NCI-H1417 (cell line): Measurements from ENCODE around the gene SMYD1.
A peak's percentile ranks its signal among the peaks of the same experiment; 100 is the strongest.

Experiments
- DNase-seq, 3 experiments: peaks; one replicate each; lab custom pipeline; 2025; lab: John Stamatoyannopoulos, UW

Gene SMYD1

GRCh38 chr2:88055371-88056128, 12.1 kb upstream of the SMYD1 start, which contains the start of gene KRCC1:
TSS of gene KRCC1 (minus strand) at chr2:88055783. CDS start at chr2:88028563, 27,220 bp downstream.
- peak; percentile 85 to 93 (median 92) for DNase-seq

- no peak for DNase-seq
Measured at GRCh38 chr2:88057437-88057844, 10.2 kb upstream of the SMYD1 start.

- DNase-seq: no peak
Measured at GRCh38 chr2:88058191-88058590, 9.4 kb upstream of the SMYD1 start.

- peak; percentile 4 to 51 (median 32) for DNase-seq
Measured at GRCh38 chr2:88059979-88060906, 7.4 kb upstream of the SMYD1 start.

- no peak for DNase-seq
Measured at GRCh38 chr2:88060907-88061275, 6.7 kb upstream of the SMYD1 start.

- DNase-seq: no peak
Measured at GRCh38 chr2:88061295-88061694, 6.3 kb upstream of the SMYD1 start.

- no peak for DNase-seq
Measured at GRCh38 chr2:88066543-88066942, 1.1 kb upstream of the SMYD1 start.

GRCh38 chr2:88067189-88067588, 436 bp upstream of the SMYD1 start:
- no peak for DNase-seq

GRCh38 chr2:88068044-88068443, 419 bp downstream of the SMYD1 start:
- no peak for DNase-seq

- no peak for DNase-seq
Measured at GRCh38 chr2:88069117-88069516, 1.5 kb downstream of the SMYD1 start.

GRCh38 chr2:88070055-88070454, 2.4 kb downstream of the SMYD1 start:
- no peak for DNase-seq

GRCh38 chr2:88071365-88071764, 3.7 kb downstream of the SMYD1 start:
- no peak for DNase-seq

- no peak for DNase-seq
Measured at GRCh38 chr2:88074150-88074549, 6.5 kb downstream of the SMYD1 start.

GRCh38 chr2:88074854-88075292, 7.2 kb downstream of the SMYD1 start:
- DNase-seq: no peak

- DNase-seq: no peak
Measured at GRCh38 chr2:88077080-88077479, 9.5 kb downstream of the SMYD1 start.

GRCh38 chr2:88078643-88079172, 11.1 kb downstream of the SMYD1 start:
- DNase-seq: no peak

GRCh38 chr2:88080545-88080944, 12.9 kb downstream of the SMYD1 start:
- DNase-seq: no peak

GRCh38 chr2:88081924-88082608, 14.4 kb downstream of the SMYD1 start:
- DNase-seq: no peak

- DNase-seq: no peak
Measured at GRCh38 chr2:88082781-88083180, 15.2 kb downstream of the SMYD1 start.

GRCh38 chr2:88085099-88085498, 17.5 kb downstream of the SMYD1 start:
- DNase-seq: no peak

GRCh38 chr2:88085602-88086001, 18.0 kb downstream of the SMYD1 start:
- DNase-seq: no peak

- DNase-seq: no peak
Measured at GRCh38 chr2:88086401-88086800, 18.8 kb downstream of the SMYD1 start.
